Spinal cord (tissue), 10 donors: Measurements from ENCODE around the gene ZNF688. TPM values are rescaled to one million over a fixed set of nuclear protein-coding genes. Genes with fewer than 3 reads are reported as not detected.
A peak's percentile ranks its signal among the peaks of the same experiment; 100 is the strongest.
"Not testable (repeated sequence)": the region's sequence is repeated elsewhere in the genome, so short reads cannot be mapped to it uniquely, and the experiment has no call there.

Experiments
- DNase-seq, 6 donors: peaks; one replicate each; pipeline versions ENCODE4 v3.0.0 to v3.0.0-alpha.2; 2013 to 2015; ENCODE audit warnings: low spot score in 6 of 6, low read depth in 4 of 6
- H3K27ac ChIP-seq: one replicate; pipeline ENCODE4 v1.5.1; 2013; ENCODE audit warnings: low read depth, low read length, control low read depth
- H3K27me3 ChIP-seq: one replicate; pipeline ENCODE4 v1.6.1; 2013; ENCODE audit warnings: low read length; ENCODE audit not compliant: control insufficient read depth, insufficient read depth
- H3K36me3 ChIP-seq: one replicate; pipeline ENCODE4 v1.6.1; 2013; ENCODE audit warnings: low read length; ENCODE audit not compliant: control insufficient read depth, insufficient read depth
- H3K4me1 ChIP-seq: one replicate; pipeline ENCODE4 v1.6.1; 2013; ENCODE audit warnings: low read length; ENCODE audit not compliant: control insufficient read depth, insufficient read depth
- H3K4me3 ChIP-seq: one replicate; pipeline ENCODE4 v1.5.1; 2013; ENCODE audit warnings: low read depth, low read length, control low read depth
- H3K9me3 ChIP-seq: one replicate; pipeline ENCODE4 v1.6.1; 2013; ENCODE audit warnings: low read length; ENCODE audit not compliant: control insufficient read depth, insufficient read depth
- WGBS: methylation state at CpG from one replicate; pipeline ENCODE4 v1.1.5; 2013; ENCODE audit warnings: missing lambda C conversion rate; ENCODE audit not compliant: insufficient coverage; 5-methylcytosine and 5-hydroxymethylcytosine counted together
- polyA plus RNA-seq, 2 donors: library from polyadenylated mRNA; unstranded; fragments of 120-200 nt; gene quantifications; one replicate each; pipeline ENCODE4 v1.2.1, GENCODE V29; 2013; ENCODE audit not compliant: insufficient read length in 2 of 2
- total RNA-seq, 2 donors: library from RNA; depleted of rRNA in 1 of 2; stranded (reverse); fragments of 120-200 nt in 1 of 2; fragments of >200 nt in 1 of 2; gene quantifications; one replicate each; pipeline versions ENCODE4 v1.2.3 to v1.2.4, GENCODE V29; 2013 to 2014
- donor health status: healthy.

ZNF688 gene
- total and polyA plus RNA-seq, 4 donors, result 4.5 to 23.0 (median 20.9) TPM

DNA sequence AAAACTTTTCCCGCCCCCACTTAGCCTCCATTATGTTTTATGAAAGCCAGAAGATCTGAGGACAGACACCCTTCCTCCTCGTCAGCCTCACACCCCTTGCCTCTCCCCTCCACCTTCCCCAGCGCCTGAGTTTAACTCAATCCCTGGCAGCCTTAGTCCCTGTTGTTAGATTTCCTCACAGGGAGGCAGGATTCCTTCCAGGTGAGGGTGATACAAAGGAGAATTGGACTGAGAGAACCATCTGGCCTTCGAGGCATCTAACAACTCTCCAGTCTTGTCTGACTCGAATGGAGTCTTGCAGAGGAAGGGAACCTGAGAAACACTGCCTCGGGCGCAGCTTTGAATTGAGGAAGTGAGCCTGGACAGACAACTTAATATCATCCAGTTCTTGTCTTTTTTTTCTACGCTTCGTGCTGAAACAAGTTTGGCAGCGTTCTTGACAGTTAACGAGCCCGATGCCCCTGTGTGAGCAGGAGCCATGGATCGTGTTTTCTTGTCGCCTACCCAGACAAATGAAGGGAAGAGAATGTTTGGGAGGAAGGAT, 43.8 kb downstream of the ZNF688 start:
- Histone ChIP-seq H3K9me3 (no peaks in the 10 kb centered on the region), H3K27ac (peak overlapping the region; percentile 98), H3K27me3 (no peaks in the 10 kb centered on the region), H3K4me3 (peak overlapping the region; percentile 80), H3K36me3 (peaks cover 44% of the 10 kb centered on the region), H3K4me1 (peaks cover 37% of the 10 kb centered on the region)
- WGBS, result 31% methylated on average over 8 of the region's 14 CpGs
- no peak for DNase-seq

DNA sequence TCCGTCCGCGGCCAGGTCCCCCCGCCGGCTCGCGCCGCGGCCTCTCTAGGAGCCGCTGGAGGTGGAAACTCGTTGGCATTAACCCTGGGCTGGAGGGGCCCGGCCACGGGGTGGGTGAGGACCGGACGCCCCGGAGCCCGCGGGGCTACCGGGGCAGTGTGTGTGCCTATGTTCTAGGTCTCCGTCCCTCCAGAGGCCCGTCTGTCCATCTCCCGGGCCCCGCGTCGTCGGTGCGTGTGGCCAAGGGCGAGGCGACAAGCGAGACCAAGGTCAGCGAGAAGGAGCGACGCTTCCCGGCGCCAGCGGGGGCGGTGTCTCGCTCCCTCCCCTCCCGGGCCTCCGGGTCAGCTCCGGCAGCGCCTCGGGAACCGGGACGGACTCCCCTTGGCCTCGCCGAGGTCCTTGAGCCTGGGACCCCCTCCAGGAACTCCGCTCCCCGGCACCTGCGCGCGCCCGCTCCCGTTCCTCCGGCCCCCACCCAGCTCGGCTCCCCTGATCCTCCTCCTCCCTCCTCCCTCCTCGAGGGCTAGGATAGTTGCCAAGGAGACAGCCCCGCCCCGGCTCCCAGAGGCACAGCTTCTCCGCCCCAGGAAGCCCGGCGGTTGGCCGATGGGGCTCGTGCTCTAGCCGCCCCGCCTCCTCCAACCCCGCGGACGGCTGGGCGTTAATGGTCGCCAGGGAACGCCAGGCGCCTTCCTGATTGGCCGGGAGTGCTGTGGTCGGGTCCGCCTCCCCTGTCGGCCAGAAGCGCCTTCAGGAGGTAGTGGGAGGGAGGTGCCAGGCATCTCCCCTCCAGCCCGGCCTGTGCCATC, 44.5 kb downstream of the ZNF688 start:
- H3K9me3 ChIP-seq, result no peaks in the 10 kb centered on the region
- no peaks in the 10 kb centered on the region for H3K27me3 ChIP-seq
- 0% methylated on average over 64 of the region's 79 CpGs for WGBS
- H3K27ac ChIP-seq, result peak overlapping the region; percentile 98
- peak overlapping the region; percentile 80 for H3K4me3 ChIP-seq
- peaks cover 37% of the 10 kb centered on the region for H3K36me3 ChIP-seq
- peaks cover 37% of the 10 kb centered on the region for H3K4me1 ChIP-seq
- peak; percentile 84 to 99 (median 92) for DNase-seq

DNA sequence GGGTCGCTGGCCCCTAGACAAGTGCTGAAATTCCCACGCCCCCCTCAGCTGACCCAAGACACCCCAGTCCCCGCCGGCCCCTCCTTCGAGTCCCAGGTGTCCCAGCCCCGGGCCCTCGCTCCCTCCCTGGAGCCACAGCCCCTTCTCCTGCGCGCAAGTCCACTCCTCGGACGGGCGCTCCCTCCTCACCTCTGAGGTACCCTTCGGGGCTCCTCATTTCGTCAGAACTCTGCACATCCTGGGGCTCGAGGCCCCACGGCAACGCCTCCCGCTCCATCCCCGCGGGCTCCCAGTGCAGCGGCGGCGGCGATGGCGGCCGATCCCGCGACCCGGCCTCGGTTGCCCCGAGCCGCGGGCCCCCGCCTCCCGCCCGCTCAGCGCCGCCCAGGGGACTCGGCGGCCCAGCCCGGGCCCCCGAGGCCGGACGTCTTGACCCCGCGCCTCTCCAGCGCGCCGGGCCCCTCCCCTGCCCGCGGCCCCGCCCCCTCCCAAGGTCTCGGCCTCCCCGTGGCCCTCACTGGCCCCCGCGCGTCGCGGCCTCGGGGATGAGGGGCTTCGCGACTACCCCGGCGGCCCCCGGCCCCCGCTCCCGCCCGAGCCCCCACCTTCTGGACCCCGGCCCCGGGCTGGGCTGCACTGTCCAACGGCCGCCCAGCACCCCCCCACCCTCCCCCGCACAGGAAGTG, 45.2 kb downstream of the ZNF688 start, which contains the start of gene ZNF768:
Gene ZNF768, minus strand, starts transcription at position 430 of the 686 bp plus-strand sequence. Its CDS starts 153 bp downstream, at position 277.
- WGBS, result under 1% methylated on average over 60 of the region's 73 CpGs
- DNase-seq, result peak in 2 of 6 donors; percentile 26 to 30
- H3K4me1 ChIP-seq, result peaks cover 37% of the 10 kb centered on the region
- no peaks in the 10 kb centered on the region for H3K27me3 ChIP-seq
- no peaks in the 10 kb centered on the region for H3K9me3 ChIP-seq
- peak within 1 kb of the TSS; percentile 80 for H3K4me3 ChIP-seq
- H3K36me3 ChIP-seq, result peaks cover 30% of the 10 kb centered on the region
- H3K27ac ChIP-seq, result peak within 1 kb of the TSS; percentile 98

DNA sequence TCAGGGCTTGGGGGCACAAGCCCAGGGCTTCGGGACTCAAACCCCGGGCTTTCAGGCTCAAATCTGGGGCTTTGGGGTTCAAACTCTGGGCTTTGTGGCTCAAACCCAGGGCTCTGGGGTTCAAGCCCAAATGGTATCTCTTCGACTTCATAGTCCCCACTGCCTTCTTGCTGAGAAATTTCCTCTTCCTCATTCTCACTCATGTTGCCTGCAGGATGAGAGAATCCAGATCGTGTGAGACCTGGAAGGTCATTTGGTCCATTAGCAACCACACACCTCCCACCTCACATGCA, 45.7 kb downstream of the ZNF688 start:
- no peak for DNase-seq
- Histone ChIP-seq H3K9me3 (no peaks in the 10 kb centered on the region), H3K36me3 (peaks cover 26% of the 10 kb centered on the region), H3K4me1 (peaks cover 37% of the 10 kb centered on the region), H3K27ac (peak overlapping the region; percentile 64), H3K27me3 (no peaks in the 10 kb centered on the region), H3K4me3 (peak overlapping the region; percentile 60)
- 69% methylated on average over 3 of the region's 4 CpGs for WGBS

DNA sequence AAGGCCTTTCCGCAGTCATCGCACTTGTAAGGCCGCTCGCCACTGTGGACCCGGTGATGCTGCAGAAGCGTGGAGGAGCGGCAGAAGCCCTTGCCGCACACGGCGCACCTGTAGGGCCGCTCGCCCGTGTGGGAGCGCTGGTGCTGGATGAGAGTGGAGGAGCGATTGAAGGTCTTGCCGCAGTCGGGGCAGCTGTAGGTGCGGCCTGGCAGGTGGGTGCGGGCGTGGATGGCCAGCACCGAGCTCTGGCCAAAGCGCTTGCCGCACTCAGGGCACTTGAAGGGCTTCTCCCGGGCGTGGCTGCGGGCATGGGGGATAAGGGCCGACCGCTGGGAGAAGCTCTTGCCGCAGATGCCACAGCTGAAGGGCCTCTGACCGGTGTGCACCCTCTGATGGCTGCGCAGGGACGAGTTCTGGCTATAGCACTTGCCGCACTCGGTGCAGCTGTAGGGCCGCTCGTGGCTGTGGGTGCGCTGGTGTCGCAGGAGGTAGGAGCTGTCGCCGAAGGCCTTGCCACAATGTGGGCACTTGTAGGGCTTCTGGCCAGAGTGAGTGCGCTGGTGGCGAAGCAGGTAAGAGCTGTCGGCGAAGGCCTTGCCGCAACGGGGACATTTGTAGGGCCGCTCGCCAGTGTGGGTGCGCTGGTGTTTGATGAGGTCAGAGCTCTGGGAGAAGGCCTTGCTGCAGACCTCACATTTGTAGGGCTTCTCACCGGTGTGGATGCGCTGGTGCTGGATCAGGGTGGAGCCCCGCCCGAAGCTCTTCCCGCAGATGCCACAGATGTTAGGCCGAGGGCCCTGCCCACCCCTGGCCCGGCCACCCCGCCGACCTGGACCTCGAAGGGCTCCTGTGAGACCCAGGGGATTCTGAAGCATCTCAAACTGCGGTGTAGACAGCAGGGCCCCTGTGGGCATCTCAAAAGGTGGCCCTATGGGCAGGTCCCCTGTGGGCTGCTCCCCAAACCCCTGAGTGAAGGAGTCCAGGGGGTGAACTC, 46.6 kb downstream of the ZNF688 start:
- H3K27me3 ChIP-seq, result no peaks in the 10 kb centered on the region
- H3K27ac ChIP-seq, result no peak overlapping the region
- WGBS, result 96% methylated on average over 60 of the region's 60 CpGs
- no peak for DNase-seq
- H3K4me3 ChIP-seq, result no peak overlapping the region
- peaks cover 37% of the 10 kb centered on the region for H3K4me1 ChIP-seq
- peaks cover 22% of the 10 kb centered on the region for H3K36me3 ChIP-seq
- H3K9me3 ChIP-seq, result no peaks in the 10 kb centered on the region

DNA sequence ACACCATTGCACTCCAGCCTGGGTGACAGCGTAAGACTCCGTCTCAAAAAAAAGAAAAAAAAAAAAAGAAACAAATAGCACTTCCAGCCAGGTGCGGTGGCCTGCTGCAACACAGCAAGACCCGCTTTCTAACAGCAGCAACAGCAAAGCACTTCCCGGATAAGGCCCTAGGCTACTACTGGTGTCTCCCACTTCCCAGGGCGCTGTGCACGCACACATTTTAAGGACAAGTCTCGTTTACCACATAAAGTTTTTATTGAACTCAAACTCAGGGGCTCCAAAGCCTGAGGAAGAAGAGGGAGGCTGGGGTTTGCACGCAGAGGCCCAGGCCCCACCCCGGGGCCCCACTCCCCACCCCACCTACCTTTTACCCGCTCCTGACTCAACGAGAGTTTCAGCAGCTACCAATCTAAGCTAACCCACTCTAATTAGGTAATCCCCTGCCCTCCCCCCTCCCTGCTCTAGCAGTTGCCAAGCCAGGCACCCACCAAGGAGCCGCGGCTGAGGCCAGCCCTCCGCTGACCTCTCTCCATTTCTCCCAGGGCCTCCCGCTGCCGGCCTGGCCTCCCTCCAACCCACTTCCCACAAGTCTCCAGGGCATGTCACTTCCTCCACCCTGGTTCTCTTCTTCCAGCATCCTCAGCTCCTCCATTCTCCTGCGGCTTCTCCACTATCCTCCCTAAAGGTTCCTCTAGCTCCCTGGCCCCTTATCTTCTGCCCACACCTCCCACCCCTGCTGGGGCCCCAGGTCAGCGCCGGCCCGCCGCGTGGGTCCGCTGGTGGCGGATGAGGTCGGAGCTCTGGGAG, 47.5 kb downstream of the ZNF688 start:
- no peak overlapping the region for H3K27ac ChIP-seq
- peaks cover 22% of the 10 kb centered on the region for H3K36me3 ChIP-seq
- no peak overlapping the region for H3K4me3 ChIP-seq
- peak in 1 of 6 donors; percentile 28 for DNase-seq
- H3K4me1 ChIP-seq, result peaks cover 37% of the 10 kb centered on the region
- H3K27me3 ChIP-seq, result no peaks in the 10 kb centered on the region
- WGBS, result 76% methylated on average over 23 of the region's 26 CpGs
- no peaks in the 10 kb centered on the region for H3K9me3 ChIP-seq

DNA sequence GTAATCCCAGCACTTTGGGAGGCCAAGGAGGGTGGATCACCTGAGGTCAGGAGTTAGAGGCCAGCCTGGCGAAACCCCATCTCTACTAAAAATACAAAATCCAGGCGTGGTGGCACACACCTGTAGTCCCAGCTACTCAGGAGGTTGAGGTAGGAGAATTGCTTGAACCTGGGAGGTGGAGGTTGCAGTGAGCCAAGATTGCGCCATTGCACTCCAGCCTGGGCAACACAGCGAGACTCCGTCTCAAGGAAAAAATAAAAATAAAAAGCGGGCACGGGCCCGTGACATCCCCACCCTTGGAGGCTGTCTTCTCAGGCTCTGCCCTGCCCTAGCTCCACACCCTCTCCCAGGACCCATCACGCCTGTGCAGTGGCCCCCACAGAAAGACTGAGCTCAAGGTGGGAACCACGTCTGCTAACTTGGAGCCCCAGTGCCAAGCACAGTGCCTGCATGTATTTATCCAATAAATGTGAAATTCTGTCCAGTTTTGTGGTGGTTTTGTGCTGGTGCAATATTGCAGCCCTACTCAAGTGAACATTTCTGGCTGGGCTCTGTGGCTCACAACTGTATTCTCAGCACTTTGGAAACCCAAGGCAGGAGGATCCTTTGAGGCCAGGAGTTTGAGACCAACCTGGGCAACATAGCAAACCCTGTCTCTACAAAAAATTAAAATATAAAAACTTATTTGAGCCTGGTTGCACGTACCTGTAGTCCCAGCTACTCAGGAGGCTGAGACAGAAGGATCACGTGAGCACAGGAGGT, 48.6 kb downstream of the ZNF688 start:
- H3K9me3 ChIP-seq, H3K27me3 ChIP-seq, H3K27ac ChIP-seq, DNase-seq, H3K4me3 ChIP-seq: not testable (repeated sequence)
- 87% methylated on average over 3 of the region's 12 CpGs for WGBS
- peaks cover 22% of the 10 kb centered on the region for H3K36me3 ChIP-seq
- H3K4me1 ChIP-seq, result peaks cover 33% of the 10 kb centered on the region

DNA sequence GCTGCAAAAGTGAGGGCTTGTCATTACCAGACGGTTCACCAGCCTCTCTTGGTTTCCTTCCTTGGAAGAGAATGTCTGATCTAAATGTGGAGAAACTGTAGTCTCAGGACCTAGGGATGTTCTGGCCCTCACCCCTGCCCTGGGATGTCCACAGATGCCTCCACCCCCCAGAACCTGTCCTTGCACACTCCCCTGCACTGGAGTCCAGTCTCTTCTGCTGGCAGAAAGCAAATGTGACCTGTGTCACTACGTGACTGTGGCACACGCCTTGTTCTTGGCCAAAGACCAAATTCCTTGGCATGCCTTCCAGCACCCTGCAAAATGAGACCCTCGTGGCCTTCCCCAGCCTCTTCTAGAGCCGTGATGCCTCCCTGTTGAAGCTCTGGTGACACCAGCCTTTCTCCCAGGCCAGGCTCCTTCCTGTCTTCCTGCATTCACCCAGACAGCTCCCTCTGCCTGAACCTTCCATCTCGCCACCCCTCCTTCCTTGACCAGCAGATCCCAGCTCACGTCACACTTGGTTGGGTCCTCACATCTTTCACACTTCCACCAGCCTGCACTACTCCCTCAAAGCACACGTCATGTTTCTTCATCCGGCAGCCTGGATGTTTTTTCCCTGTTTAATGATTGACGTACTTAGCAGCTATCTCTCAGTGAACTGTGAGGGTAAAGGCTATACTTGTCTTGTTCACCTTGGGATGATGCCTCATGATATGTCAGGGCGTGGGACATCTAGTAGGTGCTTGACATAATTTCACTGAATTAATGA, 49.5 kb downstream of the ZNF688 start:
- no peak overlapping the region for H3K4me3 ChIP-seq
- no peaks in the 10 kb centered on the region for H3K9me3 ChIP-seq
- no peak for DNase-seq
- peaks cover 22% of the 10 kb centered on the region for H3K36me3 ChIP-seq
- WGBS, result 63% methylated on average over 9 of the region's 11 CpGs
- no peak overlapping the region for H3K27ac ChIP-seq
- H3K27me3 ChIP-seq, result no peaks in the 10 kb centered on the region
- H3K4me1 ChIP-seq, result peaks cover 25% of the 10 kb centered on the region
